SK-N-SH (cell line): ENCODE results near the gene KRT25. TPM values are rescaled to one million over a fixed set of nuclear protein-coding genes. Genes with fewer than 3 reads are reported as not detected.

Source experiments
- CTCF ChIA-PET: fragments of 300-600, 350-600 bp; formaldehyde crosslinking; extraction: SDS; loops from one replicate; lab custom pipeline; 2021; lab: Yijun Ruan, JAX
- POLR2A ChIA-PET: fragments of 350-600 bp; sonication (Branson Sonifier 250); formaldehyde crosslinking; extraction: SDS; loops from one replicate; lab custom pipeline; 2020; ENCODE audit warnings: antibody characterized with exemption, inconsistent platforms; lab: Yijun Ruan, JAX
- DNase-seq: peaks from one replicate; pipeline ENCODE4 v3.0.0; 2012
- H2AFZ ChIP-seq: fragments of 200-600 bp; sonication (generic); 2 replicates; pipeline ENCODE4 v1.8.1; 2016; ENCODE audit warnings: antibody characterized with exemption, mild to moderate bottlenecking, low read depth
- H3F3A ChIP-seq: fragments of 200-600 bp; sonication (generic); replicated peaks from 2 replicates; pipeline ENCODE3; 2016; ENCODE audit warnings: antibody characterized with exemption, mild to moderate bottlenecking; ENCODE audit not compliant: insufficient read depth
- H3K27ac ChIP-seq, 2 experiments: fragments of 200-500 bp in 1 of 2; fragments of 200-600 bp in 1 of 2; sonication (Bioruptor generic) in 1 of 2; sonication (generic), shearing (Covaris generic) in 1 of 2; 2 replicates each; pipeline versions ENCODE4 v1.5.1 to v1.6.1; 2014 to 2016; ENCODE audit warnings: low read depth in 2 of 2, inconsistent platforms in 1 of 2, low read length in 1 of 2, mild to moderate bottlenecking in 1 of 2, mixed read lengths in 1 of 2
- H3K27me3 ChIP-seq: fragments of 200-600 bp; sonication (generic), shearing (Covaris generic); 2 replicates; pipeline ENCODE4 v1.6.1; 2016; ENCODE audit warnings: mixed run types; ENCODE audit not compliant: insufficient read depth
- H3K36me3 ChIP-seq, 2 experiments: fragments of 200-500 bp in 1 of 2; fragments of 200-600 bp in 1 of 2; sonication (Bioruptor generic) in 1 of 2; sonication (generic) in 1 of 2; replicated peaks in 1 of 2; 2 replicates each; pipeline versions ENCODE3 to v1.5.1; 2014 to 2016; ENCODE audit warnings: low read length in 1 of 2, mild to moderate bottlenecking in 1 of 2; ENCODE audit not compliant: insufficient read depth in 2 of 2, control insufficient read depth in 1 of 2
- H3K4me1 ChIP-seq, 2 experiments: fragments of 200-500 bp in 1 of 2; fragments of 200-600 bp in 1 of 2; sonication (Bioruptor generic) in 1 of 2; sonication (generic), shearing (Covaris generic) in 1 of 2; 2 replicates each; pipeline versions ENCODE4 v1.5.1 to v1.6.1; 2014 to 2016; ENCODE audit warnings: low read depth in 1 of 2, low read length in 1 of 2, mixed run types in 1 of 2; ENCODE audit not compliant: insufficient read depth in 2 of 2, control insufficient read depth in 1 of 2
- H3K4me2 ChIP-seq: fragments of 200-600 bp; sonication (generic), shearing (Covaris generic); 2 replicates; pipeline ENCODE4 v1.6.1; 2017; ENCODE audit warnings: mixed run types
- H3K4me3 ChIP-seq, 2 experiments: fragments of 200-500 bp in 1 of 2; fragments of 200-600 bp in 1 of 2; sonication (Bioruptor generic) in 1 of 2; sonication (generic), shearing (Covaris generic) in 1 of 2; 2 replicates each; pipeline versions ENCODE4 v1.5.1 to v1.8.1; 2014 to 2016; ENCODE audit warnings: low read depth in 2 of 2, inconsistent platforms in 1 of 2, low read length in 1 of 2, mild to moderate bottlenecking in 1 of 2, mixed read lengths in 1 of 2, moderate library complexity in 1 of 2
- H3K79me2 ChIP-seq: fragments of 200-600 bp; sonication (generic); 2 replicates; pipeline ENCODE4 v1.8.1; 2017; ENCODE audit warnings: mild to moderate bottlenecking; ENCODE audit not compliant: insufficient read depth
- H3K9ac ChIP-seq: fragments of 200-600 bp; sonication (generic); 2 replicates; pipeline ENCODE4 v1.6.1; 2017; ENCODE audit warnings: mixed run types
- H3K9me2 ChIP-seq: fragments of 200-600 bp; sonication (generic); 2 replicates; pipeline ENCODE4 v1.6.1; 2017; ENCODE audit warnings: mixed run types
- H3K9me3 ChIP-seq: fragments of 200-600 bp; sonication (generic); 2 replicates; pipeline ENCODE4 v1.6.1; 2017; ENCODE audit warnings: mixed run types, mild to moderate bottlenecking, moderate library complexity
- H4K20me1 ChIP-seq: fragments of 200-600 bp; sonication (generic); 2 replicates; pipeline ENCODE4 v1.6.1; 2017; ENCODE audit warnings: mild to moderate bottlenecking, mixed run types; ENCODE audit not compliant: insufficient read depth
- FOXJ3 ChIP-seq: sonication (generic); formaldehyde crosslinking; IDR thresholded peaks from 2 replicates; pipeline ENCODE4 v1.5.1; 2020; ENCODE audit warnings: mild to moderate bottlenecking, missing genetic modification reagents
- MAX ChIP-seq: IDR thresholded peaks from 2 replicates; pipeline ENCODE4 v1.4.0; 2012; ENCODE audit warnings: low read depth
- NFIC ChIP-seq: IDR thresholded peaks from 2 replicates; pipeline ENCODE4 v1.4.0; 2012; ENCODE audit warnings: borderline replicate concordance
- POLR2AphosphoS5 ChIP-seq: IDR thresholded peaks from 2 replicates; pipeline ENCODE4 v1.6.1; 2012; ENCODE audit warnings: low read depth, low read length
- RCOR1 ChIP-seq: fragments of 150-350 bp; IDR thresholded peaks from 2 replicates; pipeline ENCODE4 v1.6.1; 2017; ENCODE audit warnings: antibody characterized with exemption, low read length
- TAF1 ChIP-seq: IDR thresholded peaks from 2 replicates; pipeline ENCODE4 v1.6.1; 2012; ENCODE audit warnings: low read depth, mild to moderate bottlenecking, low read length, moderate library complexity, borderline replicate concordance
- TCF12 ChIP-seq: IDR thresholded peaks from 2 replicates; pipeline ENCODE4 v1.4.0; 2012
- USF1 ChIP-seq: IDR thresholded peaks from 2 replicates; pipeline ENCODE4 v1.4.0; 2012; ENCODE audit warnings: low read depth, borderline replicate concordance
- USF2 ChIP-seq: fragments of 150-350 bp; IDR thresholded peaks from 2 replicates; pipeline ENCODE4 v1.6.1; 2017; ENCODE audit warnings: antibody characterized with exemption, low read length, low read depth, borderline replicate concordance
- WGBS: methylation state at CpG from one replicate; pipeline ENCODE4 v1.1.6; 2017; ENCODE audit warnings: low lambda C conversion rate; 5-methylcytosine and 5-hydroxymethylcytosine counted together
- polyA plus RNA-seq, 3 experiments: library from polyadenylated mRNA; depleted of rRNA; stranded (reverse); fragments of >200 nt; gene quantifications; 2 replicates each; pipeline ENCODE4 v1.2.3, GENCODE V29; 2012

KRT25 gene
- polyA plus RNA-seq, 1 of the 3 experiments (the other 2 are of a cell fraction) = not detected

GRCh38 chr17:40795019-40795667 lies 40.0 kb upstream of the KRT25 start:
- 21% methylated on average over 10 of the region's 10 CpGs for WGBS
- peaks cover 68% of the 10 kb centered on the region for H3K27me3 ChIP-seq
- CTCF ChIA-PET = interaction anchor here (0.7 to 2.6 kb wide), 4 partner anchors 8 to 868 kb away, joined by 3 to 9 read pairs (median 6); no protein-coding TSS in a partner anchor

GRCh38 chr17:40794466-40794865 lies 39.3 kb upstream of the KRT25 start:
- H3K4me1 ChIP-seq = no peaks in the 10 kb centered on the region
- H3K27me3 ChIP-seq = peaks cover 71% of the 10 kb centered on the region
- no peak overlapping the region for H2AFZ ChIP-seq
- no peak overlapping the region for H3K9ac ChIP-seq
- no peaks in the 10 kb centered on the region for H3K9me3 ChIP-seq
- 23% methylated on average over 2 of the region's 2 CpGs for WGBS
- H3K36me3 ChIP-seq = no peaks in the 10 kb centered on the region
- no peaks in the 10 kb centered on the region for H3K79me2 ChIP-seq
- H4K20me1 ChIP-seq = no peaks in the 10 kb centered on the region
- no peak for DNase-seq
- H3K4me2 ChIP-seq = no peak overlapping the region
- no peaks in the 10 kb centered on the region for H3F3A ChIP-seq
- CTCF ChIA-PET = interaction anchor here (1.3 to 2.6 kb wide), 3 partner anchors 9 to 854 kb away, joined by 6 to 9 read pairs (median 7); no protein-coding TSS in a partner anchor
- H3K4me3 ChIP-seq = no peak overlapping the region
- POLR2A ChIA-PET = no interaction called here
- H3K27ac ChIP-seq = no peak overlapping the region
- no peaks in the 10 kb centered on the region for H3K9me2 ChIP-seq
- TF ChIP-seq NFIC = no peak
- TF ChIP-seq USF2 = no peak
- no peak for TF ChIP-seq POLR2AphosphoS5
- no peak for TF ChIP-seq TCF12
- no peak for TF ChIP-seq TAF1
- no peak for TF ChIP-seq FOXJ3 (CRISPR knock-in tag)
- no peak for TF ChIP-seq RCOR1
- TF ChIP-seq, all 33 proteins: peak for 0

More at GRCh38 chr17:40795019-40795667, 40.0 kb upstream of the KRT25 start:
- Histone ChIP-seq H3K36me3 (no peaks in the 10 kb centered on the region), H3K9me2 (no peaks in the 10 kb centered on the region), H3K4me1 (no peaks in the 10 kb centered on the region), H3K4me2 (no peak overlapping the region), H3K9ac (no peak overlapping the region), H3K4me3 (no peak overlapping the region), H3K27ac (no peak overlapping the region), H3K9me3 (no peaks in the 10 kb centered on the region), H4K20me1 (no peaks in the 10 kb centered on the region), H3K79me2 (no peaks in the 10 kb centered on the region), H3F3A (no peaks in the 10 kb centered on the region), H2AFZ (no peak overlapping the region)
- no peak for DNase-seq
- POLR2A ChIA-PET = no interaction called here
- TF ChIP-seq MAX = no peak
- TF ChIP-seq USF1 = no peak
- TF ChIP-seq FOXJ3 (CRISPR knock-in tag) = no peak
